SU-DHL-6 (cell line): ENCODE data around the gene ELMO2.

Experiments
- CTCF ChIP-seq: fragments of 200-600 bp; sonication (generic); IDR thresholded peaks from one replicate; pipeline ENCODE4 v1.5.1; 2017; ENCODE audit warnings: antibody characterized with exemption, mild to moderate bottlenecking, low read length, moderate library complexity; ENCODE audit not compliant: insufficient read depth, poor library complexity, severe bottlenecking
- EZH2phosphoT487 ChIP-seq: fragments of 200-600 bp; sonication (generic), shearing (Covaris generic); conservative IDR thresholded peaks from 2 replicates; pipeline ENCODE4 v1.6.1; 2018; ENCODE audit warnings: mild to moderate bottlenecking, antibody characterized with exemption, low read length, moderate library complexity, mixed read lengths

GRCh38 chr20:46342010-46342378 is 64.4 kb downstream of the ELMO2 start:
- TF ChIP-seq CTCF, result no peak
- TF ChIP-seq EZH2phosphoT487, result no peak
